SK-N-SH treated with all-trans-retinoic acid at 6 μM for 48 hours (cell line): ENCODE measurements around the gene L2HGDH.

Source experiments
- ATAC-seq: fragments of 200-7000 bp; cut with Tn5 transposase; 3 replicates; pipeline ENCODE4 v1.9.1; 2020; ENCODE audit warnings: mild to moderate bottlenecking, moderate library complexity
- ARNTL ChIP-seq: fragments of 450-650 bp; formaldehyde crosslinking; IDR thresholded peaks from 2 replicates; pipeline ENCODE4 v1.5.0; 2020; ENCODE audit warnings: low read depth, mild to moderate bottlenecking, moderate library complexity, borderline replicate concordance
- BACH2 ChIP-seq: fragments of 250-450 bp; sonication (Bioruptor Pico); IDR thresholded peaks from 2 replicates; pipeline ENCODE4 v1.9.0; 2021; ENCODE audit warnings: mild to moderate bottlenecking, borderline replicate concordance
- CREB5 ChIP-seq: fragments of 250-450 bp; sonication (Bioruptor Pico); IDR thresholded peaks from 2 replicates; pipeline ENCODE4 v1.5.1; 2020; ENCODE audit warnings: low read depth, mild to moderate bottlenecking, moderate library complexity
- CSDC2 ChIP-seq: fragments of 250-450 bp; sonication (Bioruptor Pico); IDR thresholded peaks from 2 replicates; pipeline ENCODE4 v1.5.0; 2020; ENCODE audit warnings: mild to moderate bottlenecking, moderate library complexity
- CSRNP3 ChIP-seq: fragments of 250-450 bp; sonication (Bioruptor Pico); IDR thresholded peaks from 2 replicates; pipeline ENCODE4 v1.5.1; 2021; ENCODE audit warnings: mild to moderate bottlenecking, moderate library complexity
- ESRRG ChIP-seq: fragments of 250-450 bp; sonication (Bioruptor Pico); IDR thresholded peaks from 2 replicates; pipeline ENCODE4 v1.6.1; 2021; ENCODE audit warnings: mild to moderate bottlenecking
- ISL1 ChIP-seq: fragments of 250-450 bp; sonication (Bioruptor Pico); IDR thresholded peaks from 2 replicates; pipeline ENCODE4 v2.1.2; 2022; ENCODE audit warnings: mild to moderate bottlenecking, moderate library complexity
- OSR1 ChIP-seq: fragments of 250-450 bp; sonication (Bioruptor Pico); IDR thresholded peaks from 2 replicates; pipeline ENCODE4 v1.8.0; 2022; ENCODE audit warnings: moderate library complexity, mild to moderate bottlenecking, inconsistent platforms
- PATZ1 ChIP-seq: fragments of 250-450 bp; sonication (Bioruptor Pico); IDR thresholded peaks from 2 replicates; pipeline ENCODE4 v1.8.0; 2020; ENCODE audit warnings: mild to moderate bottlenecking, moderate library complexity, borderline replicate concordance
- POU6F1 ChIP-seq: fragments of 250-450 bp; sonication (Bioruptor Pico); IDR thresholded peaks from 2 replicates; pipeline ENCODE4 v1.8.0; 2021; ENCODE audit warnings: low read depth, mild to moderate bottlenecking, moderate library complexity, borderline replicate concordance
- PPARA ChIP-seq: fragments of 250-450 bp; sonication (Bioruptor Pico); IDR thresholded peaks from 2 replicates; pipeline ENCODE4 v1.5.0; 2020; ENCODE audit warnings: mild to moderate bottlenecking, borderline replicate concordance
- RARB ChIP-seq: fragments of 250-450 bp; sonication (Bioruptor Pico); IDR thresholded peaks from 2 replicates; pipeline ENCODE4 v1.8.0; 2021; ENCODE audit warnings: mild to moderate bottlenecking, moderate library complexity
- SNAI2 ChIP-seq: fragments of 250-450 bp; sonication (Bioruptor Pico); IDR thresholded peaks from 2 replicates; pipeline ENCODE4 v1.5.0; 2020; ENCODE audit warnings: mild to moderate bottlenecking, moderate library complexity
- TCF4 ChIP-seq: fragments of 250-450 bp; sonication (Bioruptor Pico); IDR thresholded peaks from 2 replicates; pipeline ENCODE4 v1.8.0; 2021; ENCODE audit warnings: mild to moderate bottlenecking, moderate library complexity, borderline replicate concordance
- TOX ChIP-seq: fragments of 250-450 bp; sonication (Bioruptor Pico); IDR thresholded peaks from 2 replicates; pipeline ENCODE4 v1.8.0; 2021; ENCODE audit warnings: mild to moderate bottlenecking, moderate library complexity, borderline replicate concordance
- TSHZ2 ChIP-seq: fragments of 250-450 bp; sonication (Bioruptor Pico); IDR thresholded peaks from 2 replicates; pipeline ENCODE4 v1.5.0; 2020; ENCODE audit warnings: mild to moderate bottlenecking, moderate library complexity
- ZC3H10 ChIP-seq: fragments of 250-450 bp; sonication (Bioruptor Pico); IDR thresholded peaks from 2 replicates; pipeline ENCODE4 v1.5.1; 2021; ENCODE audit warnings: mild to moderate bottlenecking, moderate library complexity
- ZFP3 ChIP-seq: fragments of 250-450 bp; sonication (Bioruptor Pico); IDR thresholded peaks from 2 replicates; pipeline ENCODE4 v1.5.0; 2020; ENCODE audit warnings: mild to moderate bottlenecking, moderate library complexity
- ZFP30 ChIP-seq: fragments of 450-650 bp; formaldehyde crosslinking; IDR thresholded peaks from 2 replicates; pipeline ENCODE4 v1.5.0; 2022; ENCODE audit warnings: mild to moderate bottlenecking, moderate library complexity
- ZNF565 ChIP-seq: fragments of 450-650 bp; formaldehyde crosslinking; conservative IDR thresholded peaks from 2 replicates; pipeline ENCODE4 v1.5.0; 2020; ENCODE audit warnings: low read depth, mild to moderate bottlenecking, moderate library complexity
- ZNF70 ChIP-seq: fragments of 450-650 bp; formaldehyde crosslinking; IDR thresholded peaks from 2 replicates; pipeline ENCODE4 v1.5.0; 2020; ENCODE audit warnings: mild to moderate bottlenecking, moderate library complexity
- ZNF8 ChIP-seq: fragments of 450-650 bp; formaldehyde crosslinking; IDR thresholded peaks from 2 replicates; pipeline ENCODE4 v1.5.0; 2020; ENCODE audit warnings: mild to moderate bottlenecking, moderate library complexity

Gene L2HGDH

GRCh38 chr14:50222055-50222613 lies 89.9 kb downstream of the L2HGDH start:
- TF ChIP-seq OSR1 (no peak), TOX (CRISPR knock-in tag) (no peak), BACH2 (CRISPR knock-in tag) (no peak), RARB (CRISPR knock-in tag) (no peak), CSDC2 (CRISPR knock-in tag) (no peak), ESRRG (CRISPR knock-in tag) (no peak), TCF4 (no peak), ZNF70 (CRISPR knock-in tag) (no peak), ZFP3 (CRISPR knock-in tag) (no peak), PPARA (CRISPR knock-in tag) (no peak), ZNF8 (CRISPR knock-in tag) (no peak), PATZ1 (no peak), CSRNP3 (CRISPR knock-in tag) (no peak), CREB5 (no peak), ARNTL (CRISPR knock-in tag) (no peak), SNAI2 (CRISPR knock-in tag) (no peak), TSHZ2 (CRISPR knock-in tag) (no peak), ZFP30 (no peak), ISL1 (no peak)
- ATAC-seq: no peak

GRCh38 chr14:50218501-50218900 lies 93.5 kb downstream of the L2HGDH start:
- TF ChIP-seq ISL1 (peak; percentile 92), ZC3H10 (CRISPR knock-in tag) (peak; percentile 76; the same call in 1 of the 2 replicates), PATZ1 (no peak)
- peak; percentile 73 for ATAC-seq

- ATAC-seq: no peak
- TF ChIP-seq POU6F1 (CRISPR knock-in tag): no peak
- no peak for TF ChIP-seq ARNTL (CRISPR knock-in tag)
- no peak for TF ChIP-seq TSHZ2 (CRISPR knock-in tag)
- no peak for TF ChIP-seq ZNF565 (CRISPR knock-in tag)
- no peak for TF ChIP-seq CSRNP3 (CRISPR knock-in tag)
- TF ChIP-seq BACH2 (CRISPR knock-in tag): no peak
- TF ChIP-seq ZNF70 (CRISPR knock-in tag): no peak
- TF ChIP-seq ZNF8 (CRISPR knock-in tag): no peak
Observed at GRCh38 chr14:50215416-50215815, 96.6 kb downstream of the L2HGDH start.
